GM19099 (cell line): ENCODE results near the gene AGMO.

Source experiments
- POLR2A ChIP-seq: IDR thresholded peaks from 3 replicates; pipeline ENCODE4 v1.6.1; 2011; ENCODE audit warnings: low read depth; ENCODE audit not compliant: insufficient read length; ENCODE audit errors: extremely low read depth

The AGMO gene

DNA sequence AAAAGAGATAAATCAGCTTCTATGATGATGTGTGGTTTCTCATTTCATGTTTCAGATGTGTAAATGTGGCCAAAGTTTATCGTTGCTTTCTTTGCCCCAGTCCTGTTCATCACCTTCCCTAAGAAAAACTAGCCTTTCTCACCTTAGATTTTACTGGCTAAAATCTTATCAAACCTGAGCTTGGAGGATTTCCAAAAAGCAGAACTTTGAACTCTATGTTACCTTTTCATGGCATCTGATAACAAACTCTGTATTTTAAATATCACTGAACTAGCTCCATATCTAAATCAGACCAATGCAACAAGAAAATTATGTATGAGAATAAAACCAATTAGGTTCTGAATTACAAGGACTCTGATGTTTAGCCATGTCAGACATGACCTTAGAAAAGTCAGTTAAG lies 335.8 kb downstream of the AGMO start:
- TF ChIP-seq POLR2A, result no peak

DNA sequence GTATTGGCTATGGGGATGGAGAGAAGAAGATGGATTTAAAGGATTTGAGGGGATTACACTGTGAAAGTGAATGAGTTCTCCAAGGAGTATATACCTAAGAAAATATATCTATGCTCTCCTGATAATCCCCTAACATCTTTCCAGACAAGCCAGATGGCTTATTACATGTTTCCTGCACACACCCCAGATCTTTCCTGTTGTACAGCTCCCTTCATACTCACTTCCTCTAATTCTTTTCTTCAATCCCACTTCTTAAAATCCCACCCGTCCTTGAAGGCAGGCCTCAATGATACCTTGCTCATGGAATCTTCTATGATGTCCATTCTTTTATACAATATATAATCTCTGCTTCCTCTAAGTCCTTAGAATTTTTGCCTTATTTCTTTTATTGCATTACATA lies 342.1 kb downstream of the AGMO start:
- TF ChIP-seq POLR2A, result no peak

DNA sequence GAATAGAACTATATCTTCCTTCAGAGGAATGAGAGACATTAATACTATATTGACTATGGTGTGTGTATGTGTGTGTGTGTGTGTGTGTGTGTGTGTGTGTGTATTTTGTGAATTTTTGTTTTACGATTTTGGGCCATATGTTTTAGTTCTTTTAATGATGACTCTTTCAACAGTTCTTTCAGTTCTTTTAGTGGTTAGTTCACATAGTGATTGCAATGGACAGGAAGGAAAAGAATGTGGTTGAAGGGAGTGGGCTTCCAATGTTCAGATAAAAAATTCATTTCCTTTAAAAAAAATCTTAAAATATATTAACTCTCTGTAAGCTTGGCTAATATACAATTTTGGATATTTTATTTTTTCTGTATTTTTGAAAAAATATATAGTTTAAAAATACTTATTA lies 343.6 kb downstream of the AGMO start:
- no peak for TF ChIP-seq POLR2A

DNA sequence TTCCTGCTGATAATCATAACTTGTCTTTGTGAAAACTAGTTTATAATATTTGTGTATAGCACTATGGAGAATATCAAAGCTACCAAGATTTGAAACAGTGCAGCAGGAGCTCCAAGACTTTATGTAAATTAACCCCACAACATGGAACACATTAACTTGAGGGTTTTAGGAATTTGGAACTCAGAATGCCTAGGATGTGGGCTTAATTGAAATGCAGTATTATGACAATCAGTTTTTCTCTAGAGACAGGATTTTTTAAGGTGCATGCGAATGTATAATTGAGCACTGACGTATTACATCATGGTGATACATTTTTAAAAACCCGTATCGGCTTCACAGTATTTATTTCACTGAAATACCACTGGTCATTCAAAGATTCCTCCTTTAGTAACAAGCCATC lies 346.2 kb downstream of the AGMO start:
- TF ChIP-seq POLR2A, result no peak

DNA sequence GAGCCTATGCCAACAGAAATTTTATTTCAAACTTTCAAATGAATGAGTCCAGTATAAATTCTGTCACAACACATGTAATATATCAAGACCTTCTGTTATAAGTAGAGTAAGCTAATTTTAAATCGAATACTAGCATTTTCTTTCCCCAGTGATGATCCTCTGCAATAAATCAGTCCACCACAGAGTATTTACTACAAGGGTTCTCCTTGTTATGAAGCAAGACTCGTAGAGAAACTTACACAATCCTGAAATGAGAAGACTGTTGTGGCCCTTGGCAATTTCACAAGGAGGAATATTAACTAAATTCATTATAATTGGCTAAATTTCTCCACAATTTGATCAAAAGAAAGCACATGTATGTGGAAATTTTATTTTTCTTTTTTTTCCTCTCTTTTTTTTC lies 346.8 kb downstream of the AGMO start:
- TF ChIP-seq POLR2A, result no peak

DNA sequence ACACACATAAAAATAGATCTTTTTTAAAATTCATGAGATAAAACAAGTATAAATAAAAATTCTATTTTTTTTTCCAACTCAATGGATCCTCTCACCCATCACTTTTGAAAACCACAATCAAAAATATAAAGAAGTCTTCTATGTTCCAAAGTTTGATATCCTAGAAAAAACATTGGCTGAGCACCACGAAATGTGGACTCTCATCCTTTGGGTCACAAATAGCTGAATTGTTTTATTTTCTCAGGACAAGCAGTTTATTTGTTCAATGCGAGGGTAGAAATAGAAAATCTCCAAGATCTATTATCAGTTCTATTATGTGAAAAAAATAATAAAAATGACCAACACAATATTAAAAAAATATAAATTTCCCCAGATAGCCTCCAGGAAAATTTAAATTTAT lies 348.7 kb downstream of the AGMO start:
- TF ChIP-seq POLR2A, result no peak

DNA sequence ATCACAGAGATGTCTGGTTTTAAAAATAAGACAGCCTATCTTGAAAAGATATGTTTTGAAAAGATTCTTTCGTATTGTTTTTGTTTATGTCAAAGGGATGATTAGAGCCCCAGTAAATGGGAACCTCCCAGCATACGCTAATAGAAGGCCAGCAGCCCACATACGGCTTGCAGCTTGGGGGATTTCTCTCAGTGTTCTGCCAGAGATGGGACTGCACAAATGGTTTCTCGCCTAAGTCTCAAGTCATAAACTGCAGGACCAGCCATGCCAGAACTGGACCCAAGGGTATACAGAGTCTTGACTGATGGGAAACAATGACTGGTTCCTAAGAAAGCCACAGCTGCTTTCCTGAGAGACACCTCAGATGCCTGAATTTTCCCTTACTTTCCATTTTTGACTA lies 352.4 kb downstream of the AGMO start:
- TF ChIP-seq POLR2A, result no peak

DNA sequence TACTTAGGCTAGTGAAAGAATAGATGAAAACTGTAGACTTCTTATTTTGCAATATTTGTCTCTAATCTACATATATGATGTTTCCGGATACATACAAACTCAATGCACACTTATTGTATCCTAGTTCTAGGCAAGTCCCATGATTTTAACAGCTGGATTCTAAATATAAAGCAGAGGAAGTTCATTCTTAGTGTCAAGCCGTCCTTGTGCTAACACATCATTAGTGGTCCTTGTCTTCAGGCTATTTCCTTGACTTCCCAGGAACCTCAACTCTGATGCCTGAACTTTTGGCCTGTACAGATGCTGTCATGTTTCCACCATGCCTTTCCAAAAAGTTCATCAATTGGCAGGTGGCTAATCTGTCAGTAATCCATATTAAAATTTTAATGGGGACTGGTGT lies 357.4 kb downstream of the AGMO start:
- TF ChIP-seq POLR2A, result no peak

DNA sequence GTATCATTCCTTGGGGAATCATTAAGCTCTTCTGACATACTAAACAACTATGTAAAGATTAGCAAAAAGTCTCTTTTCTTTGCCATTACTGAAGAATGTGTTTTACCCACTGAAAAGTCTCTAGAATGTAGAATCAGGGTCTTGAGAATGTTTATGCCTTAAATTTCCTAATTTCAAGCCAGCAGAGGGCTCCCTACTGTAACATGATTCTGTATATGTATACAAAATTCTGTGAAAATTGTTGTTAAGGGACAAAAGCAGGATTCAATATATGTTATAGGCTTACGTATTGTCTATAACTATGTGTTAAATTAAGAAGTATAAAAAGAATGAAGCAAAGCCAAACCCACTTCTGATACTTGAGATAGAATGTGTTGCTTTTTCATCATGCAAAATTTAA lies 362.3 kb downstream of the AGMO start:
- TF ChIP-seq POLR2A, result no peak

DNA sequence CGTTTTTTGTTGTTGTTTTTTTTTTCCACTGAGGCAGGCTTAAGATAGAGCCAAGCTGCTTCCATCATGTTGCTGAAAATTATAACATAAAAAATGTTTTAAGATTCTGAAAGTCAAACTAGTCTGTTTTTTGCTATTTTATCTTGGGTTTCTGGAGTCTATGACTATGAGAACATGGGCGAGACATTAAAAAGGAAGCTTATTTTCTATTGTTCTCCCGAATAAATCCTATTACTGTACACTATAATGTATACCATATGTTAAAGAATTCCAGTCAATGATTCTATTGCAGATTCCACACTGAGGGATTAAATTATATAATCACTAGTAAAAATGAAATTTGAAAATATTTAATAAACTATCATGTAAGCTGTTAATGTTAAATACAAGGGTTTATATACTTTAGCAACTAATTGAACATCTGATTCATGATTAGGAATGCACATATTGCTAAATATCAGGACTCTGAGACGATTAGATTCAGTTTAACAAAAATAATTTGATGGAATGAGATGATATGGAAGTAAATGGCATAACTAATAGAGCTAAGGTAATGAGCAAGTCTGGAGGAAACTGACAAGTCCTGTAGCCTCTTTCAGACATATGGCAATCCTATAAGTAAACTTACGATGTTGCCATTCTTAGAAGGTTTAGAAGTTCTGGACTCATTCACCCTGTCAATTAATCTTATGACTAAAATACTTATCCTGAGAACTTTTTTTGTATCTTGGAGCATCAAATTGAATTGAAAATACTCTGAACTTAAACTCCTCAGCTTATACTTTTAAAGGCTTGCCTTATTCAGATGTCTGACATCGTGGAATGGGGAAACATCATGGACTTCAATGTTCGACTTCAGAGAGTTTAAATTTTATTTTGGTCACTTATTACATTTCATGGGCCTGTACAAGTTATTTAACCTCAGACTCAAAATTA lies 364.5 kb downstream of the AGMO start:
- no peak for TF ChIP-seq POLR2A

DNA sequence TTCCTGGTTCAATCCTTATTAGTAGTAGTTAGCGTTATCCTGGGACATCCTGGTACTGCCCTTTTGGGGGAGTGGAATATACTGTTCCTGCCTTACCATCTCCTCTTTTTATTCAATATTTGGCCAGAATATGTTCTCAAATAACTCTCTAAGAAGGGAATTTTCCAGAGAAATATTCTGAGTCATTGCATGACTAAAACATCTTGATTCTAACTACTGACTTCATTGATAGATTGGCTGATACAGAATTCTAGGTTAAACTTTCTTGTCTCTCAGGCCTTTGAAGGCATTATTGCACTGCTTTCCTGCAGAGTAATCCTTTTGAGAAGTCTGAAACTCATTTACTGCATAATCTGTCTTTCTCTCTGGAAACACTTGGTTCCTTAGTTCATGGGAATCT lies 383.8 kb downstream of the AGMO start:
- TF ChIP-seq POLR2A, result no peak

DNA sequence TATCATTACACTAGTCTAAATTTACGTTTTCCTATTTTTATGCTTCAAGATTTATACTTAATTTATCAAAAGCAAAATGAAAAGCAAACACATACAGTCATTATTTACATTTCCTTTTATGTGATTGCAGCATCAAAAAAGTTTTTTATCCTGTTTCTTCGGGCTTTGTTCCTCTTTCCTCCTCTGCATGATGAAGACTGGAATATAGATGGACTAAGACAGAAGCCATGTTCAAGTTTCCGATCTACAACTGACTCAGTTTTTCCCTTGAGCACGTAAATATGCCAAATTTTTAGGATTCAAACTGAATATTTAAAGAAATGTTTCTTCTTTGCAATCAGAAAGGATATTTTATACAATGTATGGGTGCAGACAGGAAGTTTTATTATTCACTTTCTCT lies 385.7 kb downstream of the AGMO start:
- TF ChIP-seq POLR2A, result no peak

DNA sequence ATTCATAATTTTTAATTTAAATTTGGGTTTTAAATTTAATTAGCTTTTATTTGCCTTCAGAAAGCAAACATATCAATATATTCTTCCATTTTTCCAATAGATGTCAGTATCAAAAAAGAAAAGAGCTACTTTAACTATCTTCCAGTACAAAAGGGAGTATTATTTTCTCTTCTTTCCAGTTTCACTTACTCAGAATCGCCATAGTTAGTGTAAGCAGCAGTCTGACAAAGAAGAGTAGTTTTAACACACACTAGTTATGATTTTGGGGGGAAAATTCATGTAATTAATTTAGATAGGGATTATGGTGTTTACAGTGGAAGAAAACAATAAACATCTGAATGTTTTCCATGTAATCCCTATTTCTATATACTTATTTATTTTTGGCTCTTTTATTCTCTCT lies 386.7 kb downstream of the AGMO start:
- TF ChIP-seq POLR2A, result no peak

DNA sequence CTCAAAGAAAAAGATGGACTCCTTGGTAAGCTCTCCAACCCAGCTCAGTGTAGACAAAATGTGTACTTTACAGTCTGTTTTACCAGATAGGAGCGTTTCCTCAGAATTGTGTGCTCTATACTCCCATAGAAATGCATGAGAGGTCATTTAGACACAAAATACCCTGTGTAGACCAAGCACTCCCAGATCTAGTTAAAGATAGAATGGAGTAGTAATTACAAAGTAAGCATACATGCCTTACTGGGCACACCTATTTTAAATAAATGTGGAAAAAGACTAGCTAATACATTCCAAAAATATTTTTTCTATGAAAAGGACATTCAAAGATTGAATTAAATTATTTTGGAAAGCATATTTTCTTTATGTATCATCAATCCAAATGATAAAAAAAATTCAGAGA lies 387.3 kb downstream of the AGMO start:
- no peak for TF ChIP-seq POLR2A

DNA sequence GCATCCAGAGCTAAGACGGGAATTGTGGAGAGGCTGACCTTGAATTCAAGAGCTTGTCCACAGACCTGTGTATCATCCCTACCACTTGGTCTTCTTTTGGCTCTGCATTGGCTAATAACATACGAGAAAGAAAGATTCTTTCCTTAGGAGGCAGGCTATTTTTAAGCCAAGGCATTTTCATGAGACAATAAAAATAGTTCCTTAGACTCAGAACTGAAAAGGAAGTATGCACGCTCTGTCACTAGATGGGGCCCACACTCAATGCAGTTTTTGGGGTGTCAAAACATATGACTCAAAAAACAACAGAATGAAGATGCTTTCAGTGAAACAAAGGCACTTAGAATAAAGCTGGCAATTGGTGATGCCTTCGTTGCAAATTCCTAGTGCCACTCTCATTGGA lies 393.3 kb downstream of the AGMO start:
- TF ChIP-seq POLR2A, result no peak

DNA sequence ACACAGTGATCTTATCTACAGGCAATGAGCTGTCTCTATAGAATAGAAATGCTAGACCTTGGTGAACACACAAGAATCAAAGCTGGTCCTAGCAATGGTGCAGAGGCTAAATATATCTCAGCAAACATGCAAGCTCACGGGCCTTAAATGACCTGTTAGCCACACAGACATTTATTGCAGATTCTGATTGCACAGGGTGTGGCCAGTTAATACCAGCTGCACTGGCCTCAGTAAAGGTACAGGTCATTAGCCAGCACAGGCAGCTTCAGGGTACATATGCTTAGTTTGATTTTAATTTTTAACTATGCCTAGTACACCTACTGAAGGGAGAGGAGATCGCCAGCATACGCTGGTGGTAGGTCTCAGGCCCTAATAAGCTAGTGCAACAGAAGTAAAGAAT lies 393.9 kb downstream of the AGMO start:
- TF ChIP-seq POLR2A, result no peak

DNA sequence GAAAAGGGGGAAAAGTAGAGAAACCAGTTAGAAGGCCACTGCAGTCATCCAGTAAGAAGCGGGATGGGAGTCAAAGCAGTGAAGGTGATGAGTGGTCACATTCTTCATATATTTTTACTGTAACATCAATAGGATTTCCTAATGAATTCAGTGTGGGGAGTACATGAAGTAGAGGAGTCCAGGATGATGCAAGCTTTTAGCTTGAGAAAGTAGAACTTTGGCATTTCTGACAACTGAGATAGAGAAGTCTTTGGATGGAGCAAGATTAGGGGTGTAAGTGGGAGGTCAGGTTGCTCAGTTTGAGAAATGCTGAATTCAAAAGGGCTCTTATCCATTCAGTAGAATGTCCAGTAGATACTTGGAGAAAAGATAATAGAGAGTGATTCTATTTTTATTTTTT lies 395.2 kb downstream of the AGMO start:
- no peak for TF ChIP-seq POLR2A
